ENCODE measurements around the gene DDI1. TPM values are rescaled to one million over a fixed set of nuclear protein-coding genes. Genes with fewer than 3 reads are reported as not detected.

The DDI1 gene
- total RNA-seq, 2 donors from 2014 or later: not detected

GRCh38 chr11:104078245-104078644 lies 41.8 kb downstream of the DDI1 start:
- Histone ChIP-seq H3K36me3 (replicated peaks in 1 of 2; ENCODE audit: insufficient read depth in 1 of 2, low read depth in 2 of 2) (no peaks in the 10 kb centered on the region), H3K9me3 (no peaks in the 10 kb centered on the region), H3K27me3 (no peaks in the 10 kb centered on the region), H3K4me1 (no peaks in the 10 kb centered on the region), H3K27ac (no peak overlapping the region), H3K4me3 (no peak overlapping the region)
- TF ChIP-seq POLR2A (IDR thresholded peaks at IDR 0.05) (no peak), CTCF (IDR thresholded peaks at IDR 0.05) (no peak)
- intact Hi-C loops (cut with DNase I): no loop called here
- DNase-seq: no peak
- WGBS, 2 donors: 79 to 85% methylated on average over 4 of the region's 4 CpGs
- no peak for ATAC-seq

- H3K27me3 ChIP-seq: no peaks in the 10 kb centered on the region
- H3K9me3 ChIP-seq: no peaks in the 10 kb centered on the region
- no peak overlapping the region for H3K27ac ChIP-seq
- intact Hi-C loops (cut with DNase I): no loop called here
- no peaks in the 10 kb centered on the region for H3K4me1 ChIP-seq
- TF ChIP-seq POLR2A (IDR thresholded peaks at IDR 0.05): no peak
- no peak for TF ChIP-seq CTCF (IDR thresholded peaks at IDR 0.05)
- ATAC-seq: no peak
- DNase-seq: no peak
- no peaks in the 10 kb centered on the region for H3K36me3 ChIP-seq (replicated peaks in 1 of 2; ENCODE audit: insufficient read depth in 1 of 2, low read depth in 2 of 2)
- no peak overlapping the region for H3K4me3 ChIP-seq
Observed at GRCh38 chr11:104078995-104079394, 42.6 kb downstream of the DDI1 start.

GRCh38 chr11:104086621-104087020 lies 50.2 kb downstream of the DDI1 start:
- intact Hi-C loops (cut with DNase I): no loop called here
- ATAC-seq (no peak), DNase-seq (no peak)
- TF ChIP-seq POLR2A (IDR thresholded peaks at IDR 0.05): no peak
- TF ChIP-seq CTCF (IDR thresholded peaks at IDR 0.05): no peak
- no peaks in the 10 kb centered on the region for H3K9me3 ChIP-seq
- H3K4me3 ChIP-seq: no peak overlapping the region
- H3K27ac ChIP-seq: no peak overlapping the region
- H3K36me3 ChIP-seq (replicated peaks in 1 of 2; ENCODE audit: insufficient read depth in 1 of 2, low read depth in 2 of 2): no peaks in the 10 kb centered on the region
- H3K27me3 ChIP-seq: no peaks in the 10 kb centered on the region
- 53 to 57% methylated on average over 5 of the region's 5 CpGs for WGBS, 2 donors
- peaks cover 5% of the 10 kb centered on the region for H3K4me1 ChIP-seq

Other genes with a start within 250 kb of the DDI1 start
- gene PDGFD, start 127.5 kb downstream of the DDI1 start, total RNA-seq: 10 to 100 TPM; 26.7 to 43.1 TPM